GM19043 (cell line): ENCODE data around the gene ZNF792.
"Not testable (repeated sequence)": the region's sequence is repeated elsewhere in the genome, so short reads cannot be mapped to it uniquely, and the experiment has no call there.

Source experiments
- ATAC-seq: cut with Tn5 transposase; IDR thresholded peaks from one replicate; pipeline ENCODE4 v1.9.1; 2021; ENCODE audit warnings: low read depth; ENCODE audit not compliant: unreplicated experiment

ZNF792 gene

GRCh38 chr19:34963573-34964406 is at the start of gene ZNF792:
TSS of gene ZNF792 (minus strand) at chr19:34964229. CDS start at chr19:34963662, 567 bp downstream.
- no peak for ATAC-seq

DNA sequence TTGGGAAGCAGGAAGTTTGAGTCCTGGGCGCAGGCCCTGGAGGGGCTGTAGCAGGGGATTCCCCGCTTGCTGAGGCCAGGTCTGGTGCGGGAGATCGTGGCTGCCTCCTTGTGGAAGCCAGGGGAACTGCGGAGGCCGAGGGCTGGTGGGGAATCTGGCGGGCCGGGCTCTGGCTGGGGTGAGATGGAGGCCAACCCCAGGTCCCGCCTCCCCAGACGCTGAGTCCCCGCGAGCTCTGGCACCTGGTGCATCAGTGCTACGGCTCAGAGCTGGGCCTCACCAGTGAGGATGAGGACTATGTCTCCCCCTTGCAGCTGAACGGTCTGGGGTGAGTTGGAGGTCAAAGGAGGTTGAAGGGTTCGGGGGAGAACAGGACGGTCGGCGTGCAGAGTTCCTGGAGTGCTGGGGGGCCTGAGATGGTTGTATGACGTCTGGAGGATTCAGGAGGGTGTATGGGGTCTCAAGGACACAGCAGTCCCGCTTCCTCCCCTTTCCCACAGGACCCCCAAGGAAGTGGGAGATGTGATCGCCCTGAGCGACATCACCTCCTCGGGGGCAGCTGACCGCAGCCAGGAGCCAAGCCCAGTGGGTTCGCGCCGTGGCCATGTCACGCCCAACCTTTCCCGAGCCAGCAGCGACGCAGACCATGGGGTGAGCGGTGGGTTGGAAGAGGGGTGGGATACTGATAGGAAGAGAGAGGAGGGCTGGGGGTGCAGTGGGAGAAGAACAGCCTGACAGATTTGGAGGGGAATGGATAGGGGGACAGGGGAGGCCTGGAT is 49.2 kb upstream of the ZNF792 start:
- no peak for ATAC-seq

GRCh38 chr19:35011737-35012682 is 48.0 kb upstream of the ZNF792 start:
- ATAC-seq = no peak

DNA sequence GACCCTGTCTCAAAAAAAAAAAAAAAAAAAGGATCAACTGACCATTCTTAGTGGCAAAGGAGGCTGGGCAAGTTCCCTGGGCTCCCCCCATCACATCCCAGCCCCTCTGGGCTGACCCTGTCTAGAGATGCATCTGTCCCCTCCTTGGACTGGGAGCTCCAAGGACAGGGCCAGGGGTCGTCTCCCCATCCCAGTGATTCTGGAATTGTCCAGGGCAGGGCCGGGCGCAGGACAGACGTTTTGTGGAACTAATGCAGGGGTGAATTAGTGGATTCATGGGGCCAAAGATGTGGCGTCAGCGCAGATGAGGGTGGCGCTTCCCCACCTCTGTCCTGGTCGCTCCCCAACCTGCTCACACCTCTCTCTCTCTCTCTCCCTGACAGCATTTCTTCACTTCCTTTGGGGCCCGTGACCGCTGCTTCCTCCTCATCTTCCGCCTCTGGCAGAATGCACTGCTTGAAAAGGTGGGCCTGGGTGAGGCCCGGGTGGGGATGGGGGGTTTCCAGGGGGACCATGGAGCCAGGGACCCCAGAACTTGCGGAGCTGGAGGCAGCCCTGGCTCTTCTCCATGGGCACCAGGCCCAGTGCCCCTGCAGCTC is 47.2 kb upstream of the ZNF792 start:
- ATAC-seq = no peak

DNA sequence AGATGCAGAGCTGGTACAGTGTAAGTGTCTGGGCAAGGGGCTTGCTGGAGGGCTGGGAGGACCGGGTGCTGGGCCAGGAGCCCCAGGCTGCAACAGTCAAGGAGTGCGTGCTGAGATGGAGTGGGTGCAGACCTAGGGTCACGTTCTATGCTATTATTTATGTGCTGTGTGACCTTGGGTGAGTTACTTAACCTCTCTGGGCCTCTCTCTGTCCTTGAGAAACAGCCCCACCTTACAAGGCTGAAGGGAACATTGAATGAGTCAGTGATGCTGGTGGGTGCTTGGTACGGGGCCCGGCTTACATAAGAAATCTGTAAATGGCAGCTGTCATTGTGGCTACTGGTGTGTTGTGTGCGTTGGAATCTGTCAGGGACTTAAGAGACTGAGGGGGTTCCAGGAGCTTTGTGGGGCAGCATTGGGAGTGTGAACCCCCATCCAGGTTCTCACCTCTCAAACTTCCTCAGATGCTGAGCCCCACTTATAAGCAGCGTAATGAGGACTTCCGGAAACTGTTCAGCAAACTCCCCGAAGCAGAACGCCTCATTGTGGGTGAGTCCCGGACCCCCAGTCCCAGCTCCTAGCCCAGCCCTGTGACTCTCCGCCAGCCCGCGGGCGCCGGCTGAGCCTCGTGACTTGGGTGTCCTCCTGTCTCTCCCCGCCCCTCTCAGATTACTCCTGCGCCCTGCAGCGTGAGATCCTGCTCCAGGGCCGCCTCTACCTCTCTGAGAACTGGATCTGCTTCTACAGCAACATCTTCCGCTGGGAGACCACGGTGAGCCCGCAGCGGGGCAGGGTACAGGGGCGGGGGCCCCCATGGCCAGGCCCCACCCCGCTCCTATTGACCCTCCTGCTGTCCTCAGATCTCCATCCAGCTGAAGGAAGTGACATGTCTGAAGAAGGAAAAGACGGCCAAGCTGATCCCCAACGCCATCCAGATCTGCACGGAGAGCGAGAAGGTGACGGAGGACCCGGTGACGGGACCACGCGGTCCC is 45.7 kb upstream of the ZNF792 start:
- ATAC-seq = no peak

DNA sequence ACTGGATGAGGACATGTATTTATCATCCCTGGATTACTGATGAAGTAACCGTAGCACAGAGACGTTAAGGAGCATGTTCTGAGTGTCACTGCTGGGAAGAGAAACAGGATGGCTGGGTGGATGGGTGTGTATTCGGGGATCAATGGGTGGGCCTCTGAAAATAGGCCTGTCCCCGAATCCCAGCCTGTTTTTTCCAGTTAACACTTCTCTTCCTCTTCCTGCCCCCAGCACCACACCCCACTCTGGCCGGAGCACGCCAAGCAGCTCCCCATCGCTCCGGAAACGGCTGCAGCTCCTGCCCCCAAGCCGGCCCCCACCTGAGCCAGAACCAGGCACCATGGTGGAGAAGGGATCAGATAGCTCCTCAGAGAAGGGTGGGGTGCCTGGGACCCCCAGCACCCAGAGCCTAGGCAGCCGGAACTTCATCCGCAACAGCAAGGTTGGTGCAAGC is 44.9 kb upstream of the ZNF792 start:
- no peak for ATAC-seq

DNA sequence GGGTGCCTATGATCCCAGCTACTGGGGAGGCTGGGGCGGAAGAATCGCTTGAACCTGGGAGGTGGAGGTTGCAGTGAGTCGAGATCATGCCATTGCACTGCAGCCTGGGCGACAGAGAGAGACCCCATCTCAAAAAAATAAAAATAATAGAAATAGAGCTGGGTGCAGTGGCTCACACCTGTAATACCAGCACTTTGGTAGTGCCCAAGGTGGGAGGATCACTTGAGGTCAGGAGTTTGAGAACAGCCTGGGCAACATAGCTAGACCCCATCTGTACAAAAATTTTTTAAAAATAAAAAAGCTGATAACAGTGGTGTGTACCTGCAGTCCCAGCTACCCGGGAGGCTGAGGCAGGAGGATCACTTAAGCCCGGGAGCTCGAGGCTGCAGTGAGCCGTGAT is 43.4 kb upstream of the ZNF792 start:
- ATAC-seq = not testable (repeated sequence)

- no peak for ATAC-seq
Measured at GRCh38 chr19:35006999-35007365, 43.0 kb upstream of the ZNF792 start.

- no peak for ATAC-seq
Measured at GRCh38 chr19:35006342-35006998, 42.4 kb upstream of the ZNF792 start.

GRCh38 chr19:35006007-35006341 is 41.9 kb upstream of the ZNF792 start:
- ATAC-seq = not testable (repeated sequence)

DNA sequence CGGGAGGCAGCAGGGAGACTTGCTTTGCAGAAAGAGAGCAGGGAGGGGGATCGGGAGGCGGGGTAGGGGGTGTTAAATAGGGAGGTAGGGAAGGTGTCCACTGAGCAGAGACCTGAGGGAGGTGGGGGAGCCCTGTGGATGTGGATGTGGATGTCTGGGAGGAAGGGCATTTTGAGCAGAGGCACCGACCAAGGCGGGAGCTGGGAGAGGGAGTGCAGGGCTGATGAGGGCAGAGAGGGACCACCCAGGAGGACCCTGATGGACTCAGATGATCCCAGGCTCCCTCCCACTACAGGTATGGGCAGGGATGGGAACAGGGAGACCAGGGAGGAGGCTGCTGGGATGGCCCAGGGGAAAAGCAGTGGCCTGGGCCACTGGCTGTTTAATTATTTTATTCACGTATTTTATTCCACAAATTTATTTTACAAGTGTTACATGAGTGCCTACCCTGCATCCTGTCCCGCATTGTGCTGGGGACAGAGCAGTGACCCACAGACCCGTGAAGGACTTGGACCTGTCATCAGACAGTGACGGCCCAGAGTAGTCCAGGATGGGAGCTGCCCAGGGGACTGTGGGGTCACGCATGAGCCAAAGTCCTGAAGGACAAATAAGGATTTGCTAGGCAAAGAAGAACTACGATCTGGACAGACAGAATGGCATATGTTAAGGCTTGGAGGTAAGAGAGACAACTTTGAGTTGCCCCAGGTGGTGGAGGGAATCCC is 41.4 kb upstream of the ZNF792 start:
- no peak for ATAC-seq

DNA sequence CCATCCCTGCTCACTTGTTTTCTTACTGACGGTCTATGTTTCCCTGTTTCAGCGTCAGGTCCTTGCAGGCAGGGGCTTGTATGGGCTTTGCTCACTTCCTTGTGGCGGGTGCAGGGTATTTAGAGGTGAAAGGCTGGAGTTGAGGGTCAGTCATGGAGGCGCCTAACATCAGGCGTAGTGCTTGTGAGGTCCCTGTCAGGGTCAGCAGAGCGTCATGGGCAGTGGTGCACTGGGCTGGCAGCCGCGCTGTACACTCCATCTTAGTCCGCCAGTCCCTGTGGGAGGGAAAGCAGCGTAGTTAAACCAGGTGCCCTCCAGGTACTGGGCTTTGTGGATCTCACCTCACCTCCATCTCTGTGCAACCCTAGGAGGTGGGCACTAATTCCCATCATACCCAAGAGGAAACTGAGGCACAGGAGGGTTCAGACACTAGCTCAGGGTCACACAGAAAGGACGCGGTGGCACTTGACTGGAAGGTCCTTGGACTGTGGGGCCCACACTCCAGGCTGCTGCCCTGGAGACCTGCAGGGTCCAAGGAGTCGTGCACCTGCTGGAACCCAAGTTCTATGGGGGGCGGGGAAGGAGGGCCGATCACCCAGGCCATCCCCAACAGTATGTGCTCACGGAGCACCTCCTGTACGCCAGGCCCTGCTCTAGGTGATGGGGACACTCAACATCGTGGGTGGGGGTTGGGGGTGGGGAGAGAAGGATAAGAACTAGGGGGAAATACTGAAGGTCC is 40.7 kb upstream of the ZNF792 start:
- no peak for ATAC-seq

- no peak for ATAC-seq
Measured at GRCh38 chr19:35002037-35002535, 38.1 kb upstream of the ZNF792 start.

- no peak for ATAC-seq
Measured at GRCh38 chr19:35000647-35001501, 36.8 kb upstream of the ZNF792 start.

GRCh38 chr19:35000338-35000646 is 36.3 kb upstream of the ZNF792 start:
- no peak for ATAC-seq
